Spleen (tissue), 7 donors: Measurements from ENCODE around the gene RUNDC3A.

Experiments used
- CTCF ChIP-seq, 11 experiments: fragments of 200-600 bp in 7 of 11; fragments of 450-650 bp in 4 of 11; sonication (generic) in 4 of 11; IDR thresholded peaks in 8 of 11; conservative IDR thresholded peaks in 3 of 11; 1 replicate in 7 of 11; 2 replicates in 4 of 11; pipeline versions ENCODE4 v1.4.0 to v1.8.0; 2016 to 2021; ENCODE audit warnings: antibody characterized with exemption in 11 of 11, inconsistent platforms in 4 of 11, mild to moderate bottlenecking in 1 of 11
- POLR2A ChIP-seq, 3 donors: fragments of 450-650 bp; IDR thresholded peaks; one replicate each; pipeline ENCODE4 v1.5.1; 2017; ENCODE audit warnings: antibody characterized with exemption in 3 of 3, mild to moderate bottlenecking in 1 of 3
- POLR2AphosphoS5 ChIP-seq, 3 donors: sonication (generic); formaldehyde crosslinking; IDR thresholded peaks; one replicate each; pipeline ENCODE4 v1.5.1; 2017; ENCODE audit warnings: antibody characterized with exemption in 3 of 3
- donor health status: DM: no; HTN: no; CAD: no; lungs with moderate emphysema.
- donor health status: DM: no; HTN: no; CAD: no.
- donor health status: DM: no; HTN: no; CAD: no.

- no peak for TF ChIP-seq POLR2AphosphoS5 (IDR thresholded peaks at IDR 0.05)
- TF ChIP-seq CTCF (IDR thresholded peaks at IDR 0.05 in 8 of 11, conservative IDR thresholded peaks at IDR 0.05 in 3 of 11), result no peak
- TF ChIP-seq POLR2A (IDR thresholded peaks at IDR 0.05), result no peak
These were observed 54.1 kb downstream of the RUNDC3A start for GRCh38 chr17:44362459-44362948.
